Vagina (tissue), 2 donors: ENCODE data around the gene PATE3.

Source experiments
- POLR2A ChIP-seq, 2 donors: fragments of 450-650 bp; IDR thresholded peaks; one replicate each; pipeline ENCODE4 v1.6.1; 2017; ENCODE audit warnings: antibody characterized with exemption in 2 of 2, mild to moderate bottlenecking in 2 of 2, moderate library complexity in 2 of 2
- POLR2AphosphoS5 ChIP-seq, 2 donors: sonication (generic); formaldehyde crosslinking; IDR thresholded peaks; one replicate each; pipeline ENCODE4 v1.9.0; 2017; ENCODE audit warnings: antibody characterized with exemption in 2 of 2, mild to moderate bottlenecking in 2 of 2, low read depth in 1 of 2; ENCODE audit not compliant: insufficient read depth in 1 of 2
- TF ChIP-seq, protein P1 (sequence below), 3 experiments: fragments of 450-650 bp in 2 of 3; fragments of 200-600 bp in 1 of 3; sonication (generic) in 1 of 3; IDR thresholded peaks; one replicate each; pipeline ENCODE4 v1.5.1; 2017 to 2019; ENCODE audit warnings: antibody characterized with exemption in 3 of 3, mild to moderate bottlenecking in 2 of 3, moderate library complexity in 2 of 3

DNA sequence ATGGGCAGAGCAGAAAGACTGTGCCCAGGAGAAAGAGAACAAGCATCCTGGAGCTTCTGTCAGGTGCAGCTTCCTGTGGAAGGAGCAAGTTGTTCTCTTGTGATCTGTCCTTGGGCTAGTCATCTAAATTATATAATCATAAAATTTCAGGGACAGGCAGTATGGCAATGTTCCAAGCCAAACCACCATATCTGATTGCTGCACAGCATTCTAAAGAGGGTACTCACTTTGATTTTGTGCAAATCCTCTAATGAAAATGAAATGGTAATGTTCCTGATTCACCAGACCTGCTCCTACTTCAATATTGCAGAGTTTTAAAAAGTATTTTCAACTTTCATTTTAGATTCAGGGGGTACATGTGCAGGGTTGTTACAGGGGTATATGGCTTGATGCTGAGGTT, 9.2 kb upstream of the PATE3 start, which contains the start of gene PATE2:
- TF ChIP-seq, protein P1, sequence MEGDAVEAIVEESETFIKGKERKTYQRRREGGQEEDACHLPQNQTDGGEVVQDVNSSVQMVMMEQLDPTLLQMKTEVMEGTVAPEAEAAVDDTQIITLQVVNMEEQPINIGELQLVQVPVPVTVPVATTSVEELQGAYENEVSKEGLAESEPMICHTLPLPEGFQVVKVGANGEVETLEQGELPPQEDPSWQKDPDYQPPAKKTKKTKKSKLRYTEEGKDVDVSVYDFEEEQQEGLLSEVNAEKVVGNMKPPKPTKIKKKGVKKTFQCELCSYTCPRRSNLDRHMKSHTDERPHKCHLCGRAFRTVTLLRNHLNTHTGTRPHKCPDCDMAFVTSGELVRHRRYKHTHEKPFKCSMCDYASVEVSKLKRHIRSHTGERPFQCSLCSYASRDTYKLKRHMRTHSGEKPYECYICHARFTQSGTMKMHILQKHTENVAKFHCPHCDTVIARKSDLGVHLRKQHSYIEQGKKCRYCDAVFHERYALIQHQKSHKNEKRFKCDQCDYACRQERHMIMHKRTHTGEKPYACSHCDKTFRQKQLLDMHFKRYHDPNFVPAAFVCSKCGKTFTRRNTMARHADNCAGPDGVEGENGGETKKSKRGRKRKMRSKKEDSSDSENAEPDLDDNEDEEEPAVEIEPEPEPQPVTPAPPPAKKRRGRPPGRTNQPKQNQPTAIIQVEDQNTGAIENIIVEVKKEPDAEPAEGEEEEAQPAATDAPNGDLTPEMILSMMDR (IDR thresholded peaks at IDR 0.05), result no peak
- TF ChIP-seq POLR2A (IDR thresholded peaks at IDR 0.05), result no peak
- no peak for TF ChIP-seq POLR2AphosphoS5 (IDR thresholded peaks at IDR 0.05; ENCODE audit: insufficient read depth in 1 of 2, low read depth in 1 of 2)
